Effector memory CD8-positive, alpha-beta T cell (primary cell): ENCODE results near the gene PTPRR.

ENCODE experiments used
- ATAC-seq: fragments of 150-1000 bp; cut with Tn5 transposase; replicated peaks from 2 replicates; pipeline ENCODE4 v1.10.0; 2021; ENCODE audit warnings: mild to moderate bottlenecking, moderate library complexity
- DNase-seq, 3 experiments: peaks; one replicate each; pipeline ENCODE4 v3.0.0; 2021
- H3K27ac Mint-ChIP-seq, 2 donors: one replicate each; pipeline ENCODE4 v1.8.0; 2022; ENCODE audit warnings: mild to moderate bottlenecking in 2 of 2, mixed read lengths in 2 of 2, moderate library complexity in 2 of 2
- H3K27me3 Mint-ChIP-seq, 2 donors: one replicate each; pipeline ENCODE4 v1.8.0; 2022; ENCODE audit warnings: mixed read lengths in 2 of 2
- H3K36me3 Mint-ChIP-seq: one replicate; pipeline ENCODE4 v1.8.0; 2022; ENCODE audit warnings: mild to moderate bottlenecking, moderate library complexity, mixed read lengths; ENCODE audit not compliant: insufficient read depth
- H3K4me1 Mint-ChIP-seq, 2 donors: one replicate each; pipeline ENCODE4 v1.8.0; 2022; ENCODE audit warnings: low read depth in 2 of 2, mixed read lengths in 2 of 2
- H3K4me3 Mint-ChIP-seq, 2 donors: one replicate each; pipeline ENCODE4 v1.8.0; 2022; ENCODE audit warnings: mild to moderate bottlenecking in 2 of 2, mixed read lengths in 2 of 2, moderate library complexity in 2 of 2
- H3K9me3 Mint-ChIP-seq, 2 donors: one replicate each; pipeline ENCODE4 v1.8.0; 2022; ENCODE audit warnings: mixed read lengths in 2 of 2

Gene PTPRR

DNA sequence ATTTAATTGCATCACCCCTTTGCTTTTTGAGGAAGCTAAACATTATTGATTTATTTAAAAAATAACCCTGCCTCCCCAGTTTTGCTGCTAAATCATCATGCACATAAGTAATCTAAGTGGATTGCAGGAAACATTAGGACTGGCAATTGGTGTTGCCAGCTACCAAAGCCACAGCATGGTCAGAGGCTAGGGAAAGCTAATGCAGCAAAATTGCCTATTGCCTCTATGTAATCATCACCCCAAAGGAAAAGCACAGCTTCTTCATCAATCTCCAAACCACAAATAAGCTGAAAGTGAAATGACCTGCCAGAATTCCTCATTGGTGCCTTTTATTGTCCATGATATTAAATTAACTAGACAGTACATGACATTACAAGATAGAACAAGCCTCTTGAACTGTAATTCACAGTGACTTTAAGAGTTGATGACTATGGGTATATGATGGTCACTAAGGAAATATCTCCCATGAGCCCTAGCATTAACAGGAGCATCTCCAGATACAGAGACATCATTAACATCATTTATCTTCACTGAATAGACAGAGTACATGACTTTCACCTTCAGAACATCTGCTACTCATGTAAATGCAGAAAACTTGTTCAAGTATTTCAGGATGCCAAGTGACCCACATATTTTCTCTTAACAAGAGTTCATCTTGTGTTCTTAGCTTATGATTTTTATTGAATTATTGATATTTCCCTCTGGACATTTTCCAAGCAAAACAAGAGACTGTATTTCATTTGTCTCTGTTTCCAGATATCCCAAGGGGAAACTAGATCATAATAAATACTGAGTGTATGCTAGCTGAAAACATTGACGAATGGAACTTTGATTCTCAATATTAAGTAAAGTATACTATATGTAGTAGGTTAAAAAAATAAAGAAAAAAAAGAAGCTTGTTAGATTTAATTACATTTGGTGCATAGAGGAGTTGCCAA, 29.4 kb downstream of the PTPRR start:
- no peaks in the 10 kb centered on the region for H3K4me1 Mint-ChIP-seq
- H3K27me3 Mint-ChIP-seq: no peaks in the 10 kb centered on the region
- no peak for ATAC-seq
- H3K36me3 Mint-ChIP-seq: no peaks in the 10 kb centered on the region
- H3K27ac Mint-ChIP-seq: no peak overlapping the region
- DNase-seq: no peak
- H3K9me3 Mint-ChIP-seq: peaks cover 3 to 7% of the 10 kb centered on the region in 2 donors
- H3K4me3 Mint-ChIP-seq: no peak overlapping the region

DNA sequence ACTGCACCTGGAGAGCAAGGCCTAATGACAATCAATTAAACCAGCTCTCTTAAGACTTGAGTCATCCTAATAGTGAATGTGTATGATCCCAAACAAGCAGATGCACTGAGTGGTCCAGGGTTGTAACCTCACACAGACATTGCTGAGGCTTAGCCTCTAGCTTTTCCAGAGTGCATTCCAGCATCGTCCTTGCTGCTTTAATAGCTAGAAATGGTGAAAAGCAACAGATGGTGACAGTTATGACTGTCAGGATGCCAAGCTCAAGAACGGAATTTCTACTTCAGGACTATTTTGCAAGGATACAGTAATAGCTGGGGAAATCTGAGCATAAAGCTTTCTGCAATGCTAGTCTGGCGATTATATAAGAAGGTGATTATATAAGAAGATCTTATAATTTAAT, 34.6 kb downstream of the PTPRR start:
- H3K9me3 Mint-ChIP-seq: peaks cover 4 to 9% of the 10 kb centered on the region in 2 donors
- H3K4me1 Mint-ChIP-seq: no peaks in the 10 kb centered on the region
- ATAC-seq: no peak
- H3K4me3 Mint-ChIP-seq: no peak overlapping the region
- DNase-seq: no peak
- H3K36me3 Mint-ChIP-seq: no peaks in the 10 kb centered on the region
- no peaks in the 10 kb centered on the region for H3K27me3 Mint-ChIP-seq
- no peak overlapping the region for H3K27ac Mint-ChIP-seq

DNA sequence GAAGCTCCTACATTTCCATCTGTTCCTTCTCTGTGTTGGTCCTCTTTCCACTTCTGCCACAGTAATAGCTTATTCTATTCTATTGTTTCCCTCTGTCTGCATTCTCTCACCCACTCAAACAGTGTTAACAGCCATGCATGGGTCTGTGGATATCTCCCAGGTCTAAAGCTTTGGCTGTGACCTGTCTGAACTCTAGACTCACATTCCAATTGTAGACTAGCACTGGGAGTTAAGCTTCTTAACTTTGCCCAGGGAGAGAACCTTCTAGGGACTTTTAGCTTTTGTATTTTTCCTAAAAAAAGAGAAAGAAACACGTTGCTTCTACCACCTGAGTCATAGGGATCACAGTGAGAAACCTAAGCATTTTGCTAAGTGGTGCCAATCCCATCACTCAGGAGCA, 36.7 kb downstream of the PTPRR start:
- ATAC-seq (no peak), DNase-seq (no peak)
- Mint-ChIP-seq H3K4me1 (no peaks in the 10 kb centered on the region), H3K36me3 (no peaks in the 10 kb centered on the region), H3K27me3 (no peaks in the 10 kb centered on the region), H3K4me3 (no peak overlapping the region), H3K9me3 (peaks cover 1 to 9% of the 10 kb centered on the region in 2 donors), H3K27ac (no peak overlapping the region)

DNA sequence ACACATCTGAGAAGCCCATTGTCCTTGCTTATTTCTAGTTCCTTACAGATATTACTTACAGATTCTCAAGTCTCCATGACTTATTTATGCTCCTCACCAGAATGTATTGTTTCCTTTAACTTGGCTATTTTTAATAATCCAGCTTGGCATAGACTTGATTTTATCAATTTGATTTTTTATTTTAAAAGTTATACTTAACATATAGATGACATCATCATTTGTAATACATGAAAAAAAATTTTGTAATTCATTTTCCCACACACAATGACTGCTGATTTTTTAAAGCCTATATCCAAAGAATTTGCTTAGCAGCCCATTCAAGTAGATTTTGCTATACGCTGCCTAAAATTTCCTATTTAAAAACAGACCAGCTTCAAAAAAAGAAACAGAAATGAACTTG, 39.8 kb downstream of the PTPRR start:
- Mint-ChIP-seq H3K27ac (no peak overlapping the region), H3K4me1 (no peaks in the 10 kb centered on the region), H3K9me3 (peaks cover 4 to 18% of the 10 kb centered on the region in 2 donors), H3K36me3 (no peaks in the 10 kb centered on the region), H3K27me3 (no peaks in the 10 kb centered on the region), H3K4me3 (no peak overlapping the region)
- no peak for ATAC-seq
- DNase-seq: no peak

DNA sequence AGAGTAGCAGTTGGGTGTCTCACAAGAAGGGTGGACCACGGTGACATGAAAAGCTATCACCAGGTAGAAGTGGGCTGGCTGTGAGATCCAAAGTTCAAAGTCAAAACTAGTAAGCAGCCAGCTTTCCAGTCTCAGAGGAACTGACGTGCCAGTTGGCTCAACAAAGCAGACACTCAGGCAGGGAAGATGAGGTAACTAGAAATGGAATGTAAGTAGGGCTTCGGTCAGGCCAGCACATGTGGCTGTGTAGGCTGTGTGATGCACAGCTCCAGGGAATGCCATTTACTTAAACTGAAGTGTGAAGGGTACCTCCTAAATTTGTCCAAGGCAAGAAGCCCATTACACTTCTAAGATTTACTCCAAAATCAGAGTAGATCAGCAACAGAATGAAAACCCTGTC, 43.6 kb downstream of the PTPRR start:
- Mint-ChIP-seq H3K4me1 (no peaks in the 10 kb centered on the region), H3K4me3 (no peak overlapping the region), H3K27ac (no peak overlapping the region), H3K27me3 (no peaks in the 10 kb centered on the region), H3K9me3 (peaks cover 3 to 17% of the 10 kb centered on the region in 2 donors), H3K36me3 (no peaks in the 10 kb centered on the region)
- ATAC-seq (no peak), DNase-seq (no peak)

DNA sequence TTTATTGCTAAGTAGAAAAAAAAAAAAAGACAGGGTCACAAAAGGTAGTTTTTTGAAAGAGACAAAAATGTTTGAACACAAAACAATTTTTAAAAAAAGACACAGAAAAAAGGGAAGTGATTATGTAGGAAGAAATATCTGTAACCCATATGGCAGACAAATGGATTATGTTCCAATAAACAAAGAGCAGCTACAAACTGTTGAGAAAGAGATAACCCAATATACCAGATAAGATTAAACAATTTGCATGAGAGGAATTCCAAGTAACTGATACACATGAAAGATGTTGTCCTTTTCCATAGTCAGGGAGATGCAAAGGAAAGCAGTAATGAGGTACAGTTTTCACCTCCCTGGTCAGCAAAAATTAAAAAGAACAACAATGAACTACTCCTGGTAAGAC, 44.9 kb downstream of the PTPRR start:
- Mint-ChIP-seq H3K9me3 (peaks cover 3 to 8% of the 10 kb centered on the region in 2 donors), H3K4me3 (no peak overlapping the region), H3K4me1 (no peaks in the 10 kb centered on the region), H3K27ac (no peak overlapping the region), H3K27me3 (no peaks in the 10 kb centered on the region), H3K36me3 (no peaks in the 10 kb centered on the region)
- no peak for ATAC-seq
- DNase-seq: no peak

DNA sequence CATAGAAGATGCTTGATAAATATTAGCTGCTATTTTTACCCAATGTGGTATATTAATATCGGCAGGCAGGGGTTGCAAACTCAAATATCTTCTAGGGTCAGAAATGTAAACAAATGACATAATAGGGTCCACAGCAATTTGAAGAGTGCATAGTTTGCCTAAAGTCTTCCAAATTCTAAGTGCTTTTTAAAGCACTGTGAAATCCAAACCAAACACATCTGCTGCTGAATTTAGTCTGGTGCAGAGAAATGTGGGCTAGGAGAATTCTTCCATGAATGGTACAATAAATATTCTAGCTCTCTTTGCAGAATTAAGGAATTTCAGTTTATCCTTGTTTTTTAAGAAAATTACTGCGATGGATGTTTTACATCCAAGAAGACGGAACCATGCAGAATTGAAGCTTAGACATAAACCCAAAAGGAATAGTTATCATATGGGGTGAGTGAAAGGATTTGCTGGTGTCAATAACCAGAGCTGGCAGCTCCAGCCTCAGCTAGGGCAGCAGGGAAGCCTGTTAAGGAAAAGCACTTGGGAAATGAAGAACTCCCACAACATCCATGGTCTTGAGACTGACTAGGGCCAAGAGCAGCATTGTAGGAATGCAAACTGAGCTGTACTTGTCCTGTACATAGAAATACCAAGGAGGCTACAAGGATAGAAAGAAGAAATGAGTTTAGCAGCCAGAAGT, 65.5 kb downstream of the PTPRR start:
- Mint-ChIP-seq H3K36me3 (no peaks in the 10 kb centered on the region), H3K4me3 (no peak overlapping the region), H3K4me1 (no peaks in the 10 kb centered on the region), H3K9me3 (no peaks in the 10 kb centered on the region), H3K27ac (no peak overlapping the region), H3K27me3 (no peaks in the 10 kb centered on the region)
- DNase-seq (no peak), ATAC-seq (no peak)

DNA sequence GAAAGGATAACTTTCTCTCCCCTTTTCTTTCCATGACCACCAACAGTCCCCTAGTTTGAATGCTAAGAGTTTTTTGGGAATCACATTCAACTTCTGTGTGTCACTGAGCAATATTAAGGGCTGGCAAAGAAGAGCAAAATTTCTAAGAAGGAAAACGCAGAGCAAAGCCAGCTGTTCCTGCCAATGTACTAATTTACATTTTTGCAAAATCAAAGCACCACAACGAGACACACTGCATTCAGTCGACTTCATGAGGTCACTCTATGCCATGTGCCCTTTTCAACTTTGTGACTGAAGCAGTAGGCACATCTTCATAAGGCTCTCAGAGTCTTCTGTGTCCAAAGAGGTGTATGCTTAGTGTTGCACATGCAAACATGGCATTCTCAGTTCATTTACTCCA, 66.4 kb downstream of the PTPRR start:
- Mint-ChIP-seq H3K27ac (no peak overlapping the region), H3K27me3 (no peaks in the 10 kb centered on the region), H3K4me1 (no peaks in the 10 kb centered on the region), H3K36me3 (no peaks in the 10 kb centered on the region), H3K4me3 (no peak overlapping the region), H3K9me3 (no peaks in the 10 kb centered on the region)
- no peak for DNase-seq
- ATAC-seq: no peak

DNA sequence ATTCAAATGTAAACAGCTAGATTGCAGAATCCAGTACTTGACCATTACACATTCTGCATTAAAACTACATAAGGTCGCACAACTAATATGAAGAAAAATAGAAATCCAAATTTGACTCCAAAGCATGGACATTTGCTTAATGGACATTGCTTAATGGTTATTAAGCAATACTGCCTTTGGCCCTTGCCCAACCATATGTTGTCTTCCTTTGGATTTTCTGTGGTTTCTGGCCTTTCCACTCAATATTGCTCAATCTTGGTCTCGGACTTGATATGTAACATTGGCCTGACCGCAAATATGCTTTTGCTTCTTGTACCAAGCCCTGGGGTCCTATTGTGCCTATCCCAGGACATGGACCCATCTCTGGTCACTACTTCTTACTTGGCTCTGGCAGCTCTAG, 67.2 kb downstream of the PTPRR start:
- DNase-seq (no peak), ATAC-seq (no peak)
- H3K36me3 Mint-ChIP-seq: no peaks in the 10 kb centered on the region
- H3K4me3 Mint-ChIP-seq: no peak overlapping the region
- H3K27ac Mint-ChIP-seq: no peak overlapping the region
- H3K4me1 Mint-ChIP-seq: no peaks in the 10 kb centered on the region
- no peaks in the 10 kb centered on the region for H3K9me3 Mint-ChIP-seq
- H3K27me3 Mint-ChIP-seq: no peaks in the 10 kb centered on the region

DNA sequence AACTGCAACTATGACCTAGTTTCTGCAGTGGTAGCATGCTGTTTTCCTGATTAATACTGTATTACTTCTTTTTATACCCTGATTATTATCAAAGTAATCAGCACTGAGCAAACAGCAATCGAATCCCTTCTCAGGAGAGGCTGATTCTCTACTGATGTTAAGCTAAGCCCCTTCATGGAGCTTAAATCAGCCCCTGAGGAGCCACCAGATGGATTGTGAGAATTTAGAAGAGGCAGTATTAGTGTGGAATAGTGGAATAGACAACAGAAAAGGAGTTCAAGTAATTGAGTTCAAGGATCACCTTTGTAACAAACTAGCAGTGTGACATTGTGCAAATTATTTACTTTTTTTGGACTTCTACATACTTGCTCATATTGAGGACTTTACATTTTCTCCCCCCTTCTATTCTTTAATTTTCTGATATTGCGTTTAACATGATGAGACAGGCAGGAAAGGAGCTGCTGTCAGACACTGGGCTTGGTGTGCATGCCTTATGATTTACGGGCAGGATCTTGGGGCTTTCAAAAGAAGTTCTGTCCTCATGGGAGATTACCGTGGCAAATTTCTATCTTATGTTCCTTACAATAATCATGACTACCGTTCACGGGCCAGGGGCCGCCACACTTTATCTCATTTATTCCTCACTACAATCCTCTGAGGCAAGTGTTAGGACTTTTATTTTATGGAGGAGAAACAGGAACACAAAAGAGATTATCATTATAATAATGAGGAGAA, 68.0 kb downstream of the PTPRR start:
- no peak overlapping the region for H3K4me3 Mint-ChIP-seq
- ATAC-seq: no peak
- H3K9me3 Mint-ChIP-seq: no peaks in the 10 kb centered on the region
- no peak overlapping the region for H3K27ac Mint-ChIP-seq
- DNase-seq: no peak
- no peaks in the 10 kb centered on the region for H3K27me3 Mint-ChIP-seq
- H3K36me3 Mint-ChIP-seq: no peaks in the 10 kb centered on the region
- no peaks in the 10 kb centered on the region for H3K4me1 Mint-ChIP-seq

DNA sequence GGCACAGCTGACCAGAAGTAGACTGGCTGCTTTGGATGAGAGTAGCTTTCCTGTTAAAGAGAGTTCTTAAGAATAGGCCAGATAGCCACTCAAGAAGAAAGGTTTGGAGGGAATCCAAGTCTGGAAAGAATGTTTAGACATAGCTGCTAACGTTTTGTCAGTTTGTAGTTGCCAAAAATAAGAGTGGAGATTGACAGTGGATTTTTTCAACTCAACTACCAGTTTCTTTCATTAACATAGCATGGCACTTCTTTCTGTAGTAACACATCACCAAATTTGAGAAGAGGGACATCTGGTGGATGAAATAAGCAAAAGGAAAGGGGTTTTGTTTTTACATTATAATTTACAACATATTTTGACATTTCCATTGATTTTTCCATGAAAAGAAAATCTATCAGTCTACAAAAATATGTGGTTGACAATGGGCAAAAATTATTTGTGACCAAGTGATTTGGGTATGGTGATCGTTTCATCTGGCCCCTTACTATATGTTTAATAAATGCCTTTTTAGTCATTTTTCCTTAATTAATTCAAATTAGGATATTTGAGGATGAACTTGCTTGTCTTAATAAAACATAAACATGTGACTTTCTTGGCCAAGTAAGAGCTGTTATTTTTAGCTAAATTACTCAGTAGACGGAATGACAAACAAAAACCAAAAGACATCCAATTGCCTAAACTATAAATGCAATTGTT, 71.1 kb downstream of the PTPRR start:
- no peak for DNase-seq
- no peaks in the 10 kb centered on the region for H3K9me3 Mint-ChIP-seq
- no peak overlapping the region for H3K27ac Mint-ChIP-seq
- H3K36me3 Mint-ChIP-seq: no peaks in the 10 kb centered on the region
- H3K4me1 Mint-ChIP-seq: no peaks in the 10 kb centered on the region
- H3K4me3 Mint-ChIP-seq: no peak overlapping the region
- ATAC-seq: no peak
- no peaks in the 10 kb centered on the region for H3K27me3 Mint-ChIP-seq

DNA sequence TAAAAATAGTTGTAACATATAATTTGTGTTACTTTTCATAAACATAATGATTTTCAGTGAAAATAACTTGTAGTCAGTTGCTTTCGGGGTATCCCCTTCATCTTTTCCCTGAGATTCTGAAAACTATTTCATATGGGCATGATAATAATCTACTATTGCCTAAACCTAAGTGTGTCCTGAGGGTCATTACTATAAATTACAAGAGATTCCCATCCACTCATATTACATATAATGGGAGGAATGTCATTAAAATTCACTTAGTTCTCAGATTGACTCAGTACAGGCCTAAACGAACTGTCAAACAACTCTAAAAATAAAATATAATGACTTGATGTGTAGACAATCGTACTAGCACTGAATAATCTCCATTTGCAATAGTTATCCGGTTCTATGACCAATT, 72.7 kb downstream of the PTPRR start:
- H3K36me3 Mint-ChIP-seq: no peaks in the 10 kb centered on the region
- no peaks in the 10 kb centered on the region for H3K27me3 Mint-ChIP-seq
- H3K9me3 Mint-ChIP-seq: no peaks in the 10 kb centered on the region
- no peak for ATAC-seq
- H3K4me3 Mint-ChIP-seq: no peak overlapping the region
- H3K4me1 Mint-ChIP-seq: no peaks in the 10 kb centered on the region
- no peak overlapping the region for H3K27ac Mint-ChIP-seq
- DNase-seq: no peak

DNA sequence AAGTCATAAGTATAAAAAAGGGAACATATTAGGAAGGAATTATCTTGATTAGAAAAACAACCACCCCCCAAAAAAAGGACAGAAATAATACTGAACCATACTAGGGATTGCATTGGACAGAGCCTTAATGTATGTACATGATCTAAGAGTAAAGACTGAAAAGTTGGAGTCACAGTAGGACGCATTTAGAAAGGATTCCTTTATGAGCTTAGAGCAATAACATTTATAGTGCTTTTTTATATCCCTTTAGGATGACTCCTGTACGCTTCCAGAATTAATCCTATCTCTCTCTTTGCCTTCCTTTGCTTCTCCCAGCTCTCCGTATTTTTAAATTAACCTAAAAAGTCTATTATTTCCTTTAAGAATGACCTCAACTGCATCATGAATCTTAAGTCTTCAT, 75.3 kb downstream of the PTPRR start:
- no peak for ATAC-seq
- no peaks in the 10 kb centered on the region for H3K4me1 Mint-ChIP-seq

More for the DNA sequence above, 75.3 kb downstream of the PTPRR start:
- Mint-ChIP-seq H3K9me3 (no peaks in the 10 kb centered on the region), H3K36me3 (no peaks in the 10 kb centered on the region), H3K27ac (no peak overlapping the region), H3K4me3 (no peak overlapping the region), H3K27me3 (no peaks in the 10 kb centered on the region)
- no peak for DNase-seq
